ENCODE data around the gene TLX2. TPM values are rescaled to one million over a fixed set of nuclear protein-coding genes. Genes with fewer than 3 reads are reported as not detected.
"Not testable (repeated sequence)": the region's sequence is repeated elsewhere in the genome, so short reads cannot be mapped to it uniquely, and the experiment has no call there.

The TLX2 gene
- total RNA-seq, result not detected

DNA sequence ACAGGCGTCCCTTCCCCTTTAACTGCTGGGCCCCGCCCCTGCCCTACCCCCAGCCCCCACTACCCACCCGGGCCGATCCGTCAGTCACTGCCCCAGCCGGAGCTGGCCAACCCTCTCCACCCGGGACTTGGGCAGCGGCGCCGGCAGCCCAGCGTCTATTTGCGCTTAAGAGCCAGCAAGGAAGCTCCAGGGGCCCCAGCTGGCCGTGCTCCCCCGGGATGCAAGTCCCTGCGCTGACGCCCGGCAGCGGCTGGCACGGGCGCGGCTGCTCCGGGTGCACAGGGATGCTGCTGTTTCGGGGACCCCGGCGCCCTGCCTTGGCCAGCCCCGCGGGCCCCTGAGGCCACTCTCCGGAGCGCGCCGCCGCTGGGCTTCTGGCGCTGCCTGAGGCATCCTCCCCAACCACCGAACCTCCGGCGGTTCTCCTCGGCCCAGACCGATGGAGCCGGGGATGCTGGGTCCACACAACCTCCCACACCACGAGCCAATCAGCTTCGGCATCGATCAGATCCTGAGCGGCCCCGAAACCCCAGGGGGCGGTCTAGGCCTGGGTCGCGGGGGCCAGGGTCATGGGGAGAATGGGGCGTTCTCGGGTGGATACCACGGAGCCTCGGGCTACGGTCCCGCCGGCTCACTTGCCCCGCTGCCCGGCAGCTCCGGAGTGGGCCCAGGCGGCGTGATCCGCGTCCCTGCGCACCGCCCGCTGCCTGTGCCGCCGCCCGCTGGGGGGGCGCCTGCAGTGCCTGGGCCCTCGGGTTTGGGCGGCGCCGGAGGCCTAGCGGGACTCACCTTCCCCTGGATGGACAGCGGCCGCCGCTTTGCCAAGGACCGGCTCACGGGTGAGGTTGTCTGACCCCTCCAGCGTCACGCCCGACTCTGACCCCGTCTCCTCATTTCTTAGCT lies at the start of gene TLX2:
TLX2 (plus strand) TSS at position 83 of the 903 bp plus-strand sequence; CDS start at position 440, 357 bp downstream.
- no peak for DNase-seq (ENCODE audit: low spot score)

- not testable (repeated sequence) for DNase-seq (ENCODE audit: low spot score)
Observed at GRCh38 chr2:74470742-74471141, 43.5 kb upstream of the TLX2 start.

DNA sequence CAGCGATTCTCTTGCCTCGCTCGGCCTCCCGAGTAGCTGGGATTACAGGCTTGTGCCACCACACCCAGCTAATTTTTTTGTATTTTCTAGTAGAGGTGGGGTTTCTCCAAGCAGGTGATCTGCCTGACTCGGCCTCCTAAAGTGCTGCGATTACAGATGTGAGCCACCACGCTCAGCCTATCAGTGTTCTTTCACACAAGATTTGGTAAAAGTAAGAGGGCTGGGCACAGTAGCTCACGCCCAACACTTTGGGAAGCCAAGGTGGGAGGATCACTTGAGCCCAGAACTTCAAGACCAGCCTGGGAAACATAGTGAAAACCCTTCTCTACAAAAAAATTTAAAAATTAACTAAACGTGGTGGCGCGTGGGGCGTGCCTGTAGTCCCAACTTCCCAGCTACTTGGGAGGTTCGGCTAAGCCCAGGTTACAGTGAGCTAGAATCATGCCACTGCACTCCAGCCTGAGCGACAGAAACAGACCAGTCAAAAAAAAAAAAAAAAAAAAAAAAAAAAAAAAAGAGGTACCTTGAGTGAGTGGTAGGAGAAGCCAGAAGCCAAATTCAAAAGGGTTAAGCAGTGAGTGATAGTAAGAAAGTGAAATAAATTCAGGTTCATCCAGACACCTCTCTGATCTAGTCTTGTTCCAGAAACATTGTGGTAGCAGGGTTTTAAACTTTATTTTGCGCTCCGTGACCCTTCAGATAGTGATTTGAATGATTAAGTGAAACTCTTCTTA lies 42.8 kb upstream of the TLX2 start:
- DNase-seq (ENCODE audit: low spot score), result no peak

DNA sequence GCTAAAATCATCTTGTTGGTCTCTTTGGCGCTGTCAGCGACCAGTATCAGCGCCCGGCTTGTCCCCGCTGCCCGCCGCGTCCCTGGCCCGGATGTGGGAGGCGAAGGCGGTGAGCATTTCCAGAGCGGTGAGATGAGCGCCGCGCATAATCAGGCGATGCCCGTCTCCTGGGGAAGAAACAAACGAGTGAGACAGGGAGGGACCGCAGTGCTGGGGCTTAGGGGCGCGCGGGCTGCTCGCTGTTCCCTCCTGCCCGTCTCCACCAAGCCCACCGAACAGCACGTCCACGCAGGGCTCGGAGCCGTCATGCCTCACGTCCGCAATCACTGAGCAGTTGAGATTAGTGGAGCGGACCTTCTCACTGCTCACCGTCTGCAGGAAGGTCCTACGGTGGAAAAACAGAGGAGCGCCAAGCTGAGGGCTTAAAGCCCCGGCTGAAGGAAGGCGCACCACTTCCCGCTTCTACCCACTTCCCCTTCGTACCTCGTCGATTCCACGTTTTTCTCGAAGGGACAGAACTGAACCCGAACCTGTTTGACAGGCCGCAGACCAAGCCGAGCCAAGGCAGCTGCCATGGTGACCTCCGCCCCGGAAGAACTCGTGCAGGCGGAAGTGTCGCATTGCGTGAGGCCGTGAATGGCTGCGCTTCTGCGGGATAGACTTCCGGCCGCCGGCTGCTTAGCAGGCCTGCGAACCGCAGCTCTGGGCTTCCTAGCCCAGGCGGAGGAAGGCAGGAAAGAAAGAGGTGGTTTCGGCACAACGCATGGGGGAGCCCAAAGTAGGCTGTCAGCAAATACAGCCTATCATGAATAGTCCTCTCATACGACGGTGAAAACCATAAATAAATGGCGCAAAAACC lies 41.9 kb upstream of the TLX2 start, which contains the start of gene MRPL53:
MRPL53 (minus strand) TSS at position 595 of the 859 bp plus-strand sequence; CDS start at position 575, 20 bp downstream.
- peak; percentile 97 for DNase-seq (ENCODE audit: low spot score)

DNA sequence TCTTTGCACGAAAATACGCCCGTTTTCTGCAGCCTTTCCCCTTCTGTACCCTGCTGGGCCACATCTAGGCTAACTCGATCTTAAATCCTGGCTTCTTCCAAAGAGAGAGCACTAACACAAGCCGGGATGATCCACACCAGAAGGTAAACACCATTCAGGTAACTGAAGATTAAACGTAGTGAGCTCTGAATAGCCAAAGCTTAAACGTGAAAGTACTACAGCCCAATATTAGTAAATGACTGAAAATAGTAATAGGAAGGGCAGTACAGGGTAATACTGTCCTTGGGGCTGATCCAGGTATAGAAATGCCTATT lies 41.3 kb upstream of the TLX2 start:
- no peak for DNase-seq (ENCODE audit: low spot score)

GRCh38 chr2:74474481-74474880 lies 39.8 kb upstream of the TLX2 start:
- no peak for DNase-seq (ENCODE audit: low spot score)

- no peak for DNase-seq (ENCODE audit: low spot score)
Observed at GRCh38 chr2:74474899-74475298, 39.4 kb upstream of the TLX2 start.

- DNase-seq (ENCODE audit: low spot score), result no peak
Observed at GRCh38 chr2:74481431-74481830, 32.8 kb upstream of the TLX2 start.

- DNase-seq (ENCODE audit: low spot score), result no peak
Observed at GRCh38 chr2:74481961-74482800, 32.1 kb upstream of the TLX2 start.

DNA sequence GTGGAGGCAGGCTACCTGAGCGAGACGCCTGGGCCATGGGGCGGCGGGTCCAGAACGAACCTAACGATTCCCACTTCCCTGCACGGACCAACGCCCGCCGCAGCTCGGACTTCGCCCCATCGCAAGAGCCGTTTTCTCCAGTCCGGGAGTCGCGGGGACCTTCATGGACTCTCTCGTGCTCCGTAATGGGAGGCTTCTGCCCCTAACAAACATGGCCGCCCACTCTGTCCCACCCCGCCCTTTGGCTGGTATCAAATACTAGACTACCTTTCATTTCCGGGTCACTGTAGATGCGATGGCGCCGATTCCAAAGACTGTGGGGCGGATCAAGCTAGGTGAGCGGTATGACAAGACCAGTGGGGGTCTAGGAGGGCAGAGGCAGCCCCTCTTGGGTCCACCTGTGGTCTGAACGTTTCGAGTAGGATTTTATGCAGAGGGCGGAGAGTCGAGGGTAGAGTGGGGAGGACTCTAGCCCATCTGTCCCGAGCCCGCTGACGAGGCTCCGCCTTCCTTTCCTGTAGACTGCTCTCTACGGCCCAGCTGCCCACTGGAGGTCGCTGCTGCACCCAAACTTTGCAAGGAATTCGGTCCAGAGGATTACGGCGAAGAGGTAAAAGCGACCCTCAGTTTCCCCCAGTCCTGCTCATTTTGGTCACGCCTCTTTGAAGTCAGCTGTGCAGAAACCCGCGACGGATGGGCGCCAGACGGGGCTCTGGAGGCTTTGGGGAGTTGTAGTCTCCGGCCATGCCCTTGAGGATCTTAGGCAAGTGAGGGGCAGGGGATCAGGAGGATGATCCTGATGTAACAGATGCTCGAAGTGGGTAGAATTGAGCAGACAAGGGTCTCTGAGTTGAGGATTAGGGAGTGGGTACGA lies 31.2 kb upstream of the TLX2 start, which contains the start of the genes CCDC142 and TTC31:
CCDC142 (minus strand) TSS at position 198 of the 874 bp plus-strand sequence; CDS start at position 37, 161 bp downstream.
TTC31 (plus strand) TSS at position 281 of the 874 bp plus-strand sequence; CDS start at position 296, 15 bp downstream.
- peak; percentile 98 for DNase-seq (ENCODE audit: low spot score)

- not testable (repeated sequence) for DNase-seq (ENCODE audit: low spot score)
Observed at GRCh38 chr2:74483675-74484164, 30.5 kb upstream of the TLX2 start.

GRCh38 chr2:74486141-74486540 lies 28.1 kb upstream of the TLX2 start:
- DNase-seq (ENCODE audit: low spot score), result no peak

DNA sequence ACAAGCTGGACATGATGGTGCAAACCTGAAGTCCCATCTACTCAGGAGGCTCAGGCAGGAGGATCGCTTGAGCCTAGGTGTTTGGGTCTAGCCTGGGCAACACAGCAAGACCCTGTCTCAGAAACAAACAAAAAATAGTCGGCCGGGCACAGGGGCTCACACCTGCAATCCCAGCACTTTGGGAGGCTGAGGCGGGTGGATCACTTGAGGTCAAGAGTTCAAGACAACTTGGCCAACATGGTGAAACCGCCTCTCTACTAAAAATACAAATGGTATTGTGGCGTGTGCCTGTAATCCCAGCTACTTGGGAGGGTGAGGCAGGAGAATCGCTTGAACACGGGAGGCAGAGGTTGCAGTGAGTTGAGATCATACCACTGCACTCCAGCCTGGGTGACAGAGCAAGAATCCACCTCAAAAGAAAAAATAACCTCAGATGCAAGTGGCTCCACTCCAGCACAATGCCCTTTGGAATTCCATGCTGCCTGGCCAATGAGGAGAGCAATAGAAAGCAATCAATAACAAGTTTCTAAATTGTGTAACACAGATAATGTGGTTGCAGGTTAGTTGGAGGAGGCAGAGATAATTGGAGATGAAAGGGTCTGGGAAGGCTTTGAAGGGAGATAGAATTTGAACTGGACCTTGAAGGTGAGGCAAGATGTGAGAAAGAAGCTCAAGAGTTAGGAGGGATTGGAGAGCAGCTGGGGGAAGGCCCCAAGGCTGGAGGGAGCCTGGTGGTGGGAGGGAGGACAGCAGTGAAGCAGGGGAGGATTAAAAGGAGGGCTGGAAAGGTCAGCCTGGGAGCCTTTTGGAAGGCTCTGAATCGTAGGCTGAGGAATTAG lies 25.4 kb upstream of the TLX2 start:
- DNase-seq (ENCODE audit: low spot score), result no peak

- DNase-seq (ENCODE audit: low spot score), result no peak
Observed at GRCh38 chr2:74489906-74490305, 24.3 kb upstream of the TLX2 start.

GRCh38 chr2:74491648-74492544 lies 22.4 kb upstream of the TLX2 start:
- DNase-seq (ENCODE audit: low spot score), result no peak

GRCh38 chr2:74493546-74493945 lies 20.7 kb upstream of the TLX2 start:
- DNase-seq (ENCODE audit: low spot score), result no peak

GRCh38 chr2:74495440-74495839 lies 18.8 kb upstream of the TLX2 start:
- no peak for DNase-seq (ENCODE audit: low spot score)
